Panc1 (cell line): Measurements from ENCODE around the gene MACROD1. TPM values are rescaled to one million over a fixed set of nuclear protein-coding genes. Genes with fewer than 3 reads are reported as not detected.

Experiments used
- ATAC-seq: fragments of 200-7000 bp; cut with Tn5 transposase; 2 replicates; pipeline ENCODE4 v1.9.1; 2020; ENCODE audit warnings: mild to moderate bottlenecking, moderate library complexity
- BruUV-seq: library from RNA; stranded (reverse); fragments of 400-500 nt; replicated peaks from 2 replicates; lab custom pipeline; 2021; lab: Mats Ljungman, UMichigan
- CTCF ChIA-PET: fragments of 300-600 bp; sonication (Branson Sonifier 250); formaldehyde crosslinking; loops from one replicate; lab custom pipeline; 2022; ENCODE audit warnings: antibody characterized with exemption; lab: Charles Lee
- POLR2A ChIA-PET: fragments of 300-600 bp; sonication (Branson Sonifier 250); formaldehyde crosslinking; loops from one replicate; lab custom pipeline; 2022; ENCODE audit warnings: antibody characterized with exemption; lab: Charles Lee
- DNase-seq: peaks from one replicate; pipeline ENCODE4 v3.0.0-alpha.2; 2010; ENCODE audit warnings: low read depth, low spot score
- H3K27ac ChIP-seq: 2 replicates; pipeline ENCODE4 v1.5.1; 2011; ENCODE audit warnings: mild to moderate bottlenecking, low read length, inconsistent platforms
- H3K27me3 ChIP-seq: fragments of 200-500 bp; sonication (Bioruptor generic); 2 replicates; pipeline ENCODE4 v1.6.0; 2014; ENCODE audit warnings: low read length, inconsistent platforms; ENCODE audit not compliant: control insufficient read depth, insufficient read depth
- H3K36me3 ChIP-seq: fragments of 200-500 bp; sonication (Bioruptor generic); 2 replicates; pipeline ENCODE4 v1.5.1; 2014; ENCODE audit warnings: inconsistent platforms, mild to moderate bottlenecking, low read length, moderate library complexity; ENCODE audit not compliant: control insufficient read depth, insufficient read depth
- H3K4me1 ChIP-seq: 2 replicates; pipeline ENCODE4 v1.5.1; 2011; ENCODE audit warnings: inconsistent platforms, mild to moderate bottlenecking, low read length, moderate library complexity; ENCODE audit not compliant: control insufficient read depth, insufficient read depth
- H3K4me3 ChIP-seq, 2 experiments: 2 replicates each; pipeline ENCODE4 v1.5.1; 2011 to 2012; ENCODE audit warnings: low read depth in 2 of 2, low read length in 2 of 2, mild to moderate bottlenecking in 2 of 2, inconsistent platforms in 1 of 2, moderate library complexity in 1 of 2
- H3K9me3 ChIP-seq: fragments of 200-500 bp; sonication (Bioruptor generic); 2 replicates; pipeline ENCODE4 v1.5.1; 2014; ENCODE audit warnings: low read depth, mild to moderate bottlenecking, inconsistent platforms, low read length, moderate library complexity; ENCODE audit not compliant: control insufficient read depth, insufficient read depth
- CTCF ChIP-seq: fragments of 450-650 bp; IDR thresholded peaks from 2 replicates; pipeline ENCODE4 v1.5.1; 2017; ENCODE audit warnings: mild to moderate bottlenecking
- POLR2AphosphoS5 ChIP-seq: IDR thresholded peaks from 2 replicates; pipeline ENCODE4 v1.6.1; 2012; ENCODE audit warnings: mild to moderate bottlenecking, low read depth, low read length, moderate library complexity
- REST ChIP-seq, 2 experiments: IDR thresholded peaks; 2 replicates each; pipeline ENCODE4 v1.6.1; 2011 to 2012; ENCODE audit warnings: low read depth in 2 of 2, control low read depth in 1 of 2, low read length in 1 of 2, mild to moderate bottlenecking in 1 of 2, moderate library complexity in 1 of 2; ENCODE audit not compliant: insufficient read depth in 1 of 2
- SIN3A ChIP-seq: IDR thresholded peaks from 2 replicates; pipeline ENCODE4 v1.6.1; 2012; ENCODE audit warnings: low read depth, mild to moderate bottlenecking, low read length, moderate library complexity, borderline replicate concordance; ENCODE audit not compliant: insufficient read depth
- TCF7L2 ChIP-seq: IDR thresholded peaks from 2 replicates; pipeline ENCODE4 v1.6.1; 2011; ENCODE audit warnings: mild to moderate bottlenecking, low read depth, low read length, inconsistent platforms
- in situ Hi-C: cut with HindIII; loops from 2 replicates; pipeline ENCODE4 v1.10.0; 2016; ENCODE audit warnings: low sequenced_read_pairs, low pct_unique_long_range_greater_than_20kb
- intact Hi-C: fragments of 100-400 bp; cut with micrococcal nuclease; formaldehyde crosslinking; loops from one replicate; pipeline ENCODE4 v1.10.0; 2022; ENCODE audit not compliant: unreplicated experiment
- total RNA-seq: library from RNA; stranded (reverse); gene quantifications from one replicate; pipeline ENCODE4 v1.2.1, GENCODE V29; 2021; ENCODE audit not compliant: unreplicated experiment

Gene MACROD1
- total RNA-seq, 1 experiment from 2014 or later = 16.8 TPM

GRCh38 chr11:64031001-64031400, 134.9 kb downstream of the MACROD1 start:
- no TSS peak for BruUV-seq
- in situ Hi-C loops = no loop called here
- ChIA-PET POLR2A (no interaction called here), CTCF (interaction anchor here (0.7 kb wide), 2 partner anchors 193 to 754 kb away, joined by 3 to 4 read pairs; no protein-coding TSS in a partner anchor)
- H3K27ac ChIP-seq = no peak overlapping the region
- intact Hi-C loops = no loop called here
- ATAC-seq (no peak), DNase-seq (no peak)
- no peaks in the 10 kb centered on the region for H3K9me3 ChIP-seq
- H3K36me3 ChIP-seq = no peaks in the 10 kb centered on the region
- H3K4me3 ChIP-seq = no peak overlapping the region
- H3K4me1 ChIP-seq = peaks cover 10% of the 10 kb centered on the region
- H3K27me3 ChIP-seq = no peaks in the 10 kb centered on the region
- TF ChIP-seq POLR2AphosphoS5 (no peak), REST (IDR thresholded peaks at IDR 0.05; ENCODE audit: insufficient read depth in 1 of 2, low read depth in 2 of 2, low read length in 1 of 2) (no peak), TCF7L2 (no peak), SIN3A (no peak), CTCF (no peak)

GRCh38 chr11:64029773-64030172, 136.1 kb downstream of the MACROD1 start:
- no peaks in the 10 kb centered on the region for H3K36me3 ChIP-seq
- H3K4me3 ChIP-seq = no peak overlapping the region
- peaks cover 7% of the 10 kb centered on the region for H3K4me1 ChIP-seq
- no peaks in the 10 kb centered on the region for H3K27me3 ChIP-seq
- ChIA-PET CTCF (no interaction called here), POLR2A (interaction anchor here (0.6 kb wide), 1 partner anchor 920 kb away, joined by 3 read pairs; no protein-coding TSS in a partner anchor)
- no peak overlapping the region for H3K27ac ChIP-seq
- no TSS peak for BruUV-seq
- in situ Hi-C loops = no loop called here
- intact Hi-C loops = no loop called here
- no peaks in the 10 kb centered on the region for H3K9me3 ChIP-seq
- DNase-seq = no peak
- ATAC-seq = no peak
- TF ChIP-seq CTCF (no peak), TCF7L2 (no peak), REST (IDR thresholded peaks at IDR 0.05; ENCODE audit: insufficient read depth in 1 of 2, low read depth in 2 of 2, low read length in 1 of 2) (no peak), SIN3A (no peak), POLR2AphosphoS5 (no peak)
